ENCODE data around the gene ALK.

- TF ChIP-seq CTCF (IDR thresholded peaks at IDR 0.05) (no peak), ZFX (IDR thresholded peaks at IDR 0.05; ENCODE audit: borderline replicate concordance) (no peak)
Measured at GRCh38 chr2:29803537-29803936, 117.8 kb downstream of the ALK start.

Data from 22Rv1 (cell line).